ENCODE results near the gene SPAG4. TPM values are rescaled to one million over a fixed set of nuclear protein-coding genes. Genes with fewer than 3 reads are reported as not detected.

Gene SPAG4
- total RNA-seq, 1 experiment from 2014 or later = 0.17 TPM

DNA sequence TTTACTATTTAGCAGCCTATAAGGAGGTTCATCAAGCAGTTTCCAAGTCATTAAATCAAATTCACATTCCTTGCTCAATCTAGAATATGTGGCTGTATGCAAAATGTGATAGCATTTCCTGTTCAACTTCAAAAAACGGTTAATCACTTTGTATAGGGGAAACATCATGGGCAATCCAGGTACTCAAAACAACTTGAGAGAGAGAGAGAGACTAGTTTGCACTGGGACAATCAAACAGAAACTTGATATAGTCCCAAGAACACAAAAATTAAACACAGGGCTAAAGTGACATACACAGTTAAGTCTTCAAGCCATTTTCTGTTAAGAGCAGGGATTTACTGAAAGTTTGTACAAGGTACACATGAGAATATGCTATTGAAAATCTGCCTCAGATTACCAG lies 41.6 kb downstream of the SPAG4 start:
- no peak for DNase-seq (ENCODE audit: low read depth)

DNA sequence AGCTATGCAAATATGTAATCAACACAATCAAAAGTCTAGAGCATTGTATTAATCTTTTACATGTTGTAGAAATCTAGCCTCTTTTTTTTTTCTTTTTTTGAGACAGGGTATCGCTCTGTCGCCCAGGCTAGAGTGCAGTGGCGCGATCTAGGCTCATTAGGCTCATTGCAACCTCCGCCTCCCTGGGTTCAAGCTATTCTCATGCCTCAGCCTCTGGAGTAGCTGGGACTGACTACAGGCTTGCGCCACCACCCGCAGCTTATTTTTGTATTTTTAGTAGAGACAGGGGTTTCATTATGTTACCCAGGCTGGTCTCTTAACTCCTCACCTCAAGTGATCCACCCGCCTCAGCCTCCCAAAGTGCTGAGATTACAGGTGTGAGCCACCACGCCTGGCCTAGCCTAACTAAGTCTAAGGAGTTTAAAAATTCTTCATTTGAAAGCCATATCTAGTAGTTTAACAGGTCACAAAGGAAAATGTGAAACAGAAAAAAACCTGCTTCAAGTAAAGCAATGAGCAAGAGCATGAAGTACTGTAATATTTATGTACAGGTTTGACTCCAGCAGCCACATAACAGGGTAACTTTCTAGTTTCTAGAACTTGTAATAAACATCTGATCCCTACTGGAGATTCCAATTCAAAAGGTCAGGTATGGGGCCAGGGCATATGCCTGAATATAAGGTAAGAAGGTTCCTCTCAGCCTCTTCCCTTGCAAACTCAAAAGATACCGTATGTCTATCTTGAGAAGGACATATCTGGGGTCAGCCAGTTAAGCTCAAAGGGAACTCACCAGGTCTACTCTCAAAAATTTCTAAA lies 44.7 kb downstream of the SPAG4 start:
- DNase-seq (ENCODE audit: low read depth) = no peak

DNA sequence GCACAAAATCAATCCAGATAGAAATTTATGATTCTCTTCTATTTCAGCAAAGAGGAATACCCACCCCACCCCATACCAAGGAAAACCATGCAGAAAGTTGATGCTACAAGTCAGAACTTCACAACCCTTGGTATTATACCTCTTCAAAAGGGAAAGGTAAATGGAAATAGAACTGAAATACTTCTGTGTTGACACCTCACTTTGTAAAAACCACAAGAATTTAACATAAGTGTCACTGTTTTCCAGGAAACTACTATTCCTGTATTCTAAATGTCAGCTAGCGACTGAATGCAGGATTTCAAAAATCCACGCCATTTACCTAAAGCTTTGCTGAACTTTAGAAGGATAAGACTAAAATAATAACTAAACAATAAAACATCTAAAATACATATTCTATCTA lies 45.4 kb downstream of the SPAG4 start:
- DNase-seq (ENCODE audit: low read depth) = no peak

DNA sequence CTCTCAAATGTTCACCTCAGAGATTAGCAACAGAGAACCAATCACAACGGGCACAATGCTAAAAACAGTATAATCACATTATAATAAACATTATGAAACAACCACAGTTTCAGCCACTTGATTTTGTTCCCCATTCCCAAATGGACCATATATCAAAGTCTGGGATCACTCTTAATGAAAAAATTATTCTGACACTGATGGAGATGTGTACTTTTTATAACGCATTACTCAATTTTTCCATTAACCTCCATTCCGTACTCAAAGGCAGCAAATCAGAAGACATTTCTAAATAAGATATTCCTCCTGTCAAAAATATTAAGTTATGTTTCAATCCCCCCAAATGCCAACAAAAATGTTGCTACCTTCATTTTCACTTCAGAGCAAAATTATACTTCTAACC lies 46.3 kb downstream of the SPAG4 start:
- no peak for DNase-seq (ENCODE audit: low read depth)

DNA sequence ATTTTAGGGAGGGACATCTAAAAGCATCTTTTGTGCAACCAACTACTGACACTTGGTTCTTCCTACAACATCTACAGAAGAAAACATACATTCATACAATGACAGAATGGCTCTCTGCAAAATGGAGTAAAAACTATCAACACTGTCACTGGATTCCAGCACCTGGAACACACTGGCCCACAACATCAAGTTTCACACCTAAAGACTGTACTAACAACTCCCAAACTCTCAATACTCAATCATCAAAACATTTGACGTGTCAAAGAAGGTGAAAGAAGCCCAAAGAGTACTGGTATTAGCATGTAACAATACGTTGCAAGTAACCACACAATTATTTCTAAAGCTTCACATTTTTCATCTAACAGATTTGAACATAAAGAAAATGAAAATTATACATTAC lies 46.9 kb downstream of the SPAG4 start:
- DNase-seq (ENCODE audit: low read depth) = no peak

DNA sequence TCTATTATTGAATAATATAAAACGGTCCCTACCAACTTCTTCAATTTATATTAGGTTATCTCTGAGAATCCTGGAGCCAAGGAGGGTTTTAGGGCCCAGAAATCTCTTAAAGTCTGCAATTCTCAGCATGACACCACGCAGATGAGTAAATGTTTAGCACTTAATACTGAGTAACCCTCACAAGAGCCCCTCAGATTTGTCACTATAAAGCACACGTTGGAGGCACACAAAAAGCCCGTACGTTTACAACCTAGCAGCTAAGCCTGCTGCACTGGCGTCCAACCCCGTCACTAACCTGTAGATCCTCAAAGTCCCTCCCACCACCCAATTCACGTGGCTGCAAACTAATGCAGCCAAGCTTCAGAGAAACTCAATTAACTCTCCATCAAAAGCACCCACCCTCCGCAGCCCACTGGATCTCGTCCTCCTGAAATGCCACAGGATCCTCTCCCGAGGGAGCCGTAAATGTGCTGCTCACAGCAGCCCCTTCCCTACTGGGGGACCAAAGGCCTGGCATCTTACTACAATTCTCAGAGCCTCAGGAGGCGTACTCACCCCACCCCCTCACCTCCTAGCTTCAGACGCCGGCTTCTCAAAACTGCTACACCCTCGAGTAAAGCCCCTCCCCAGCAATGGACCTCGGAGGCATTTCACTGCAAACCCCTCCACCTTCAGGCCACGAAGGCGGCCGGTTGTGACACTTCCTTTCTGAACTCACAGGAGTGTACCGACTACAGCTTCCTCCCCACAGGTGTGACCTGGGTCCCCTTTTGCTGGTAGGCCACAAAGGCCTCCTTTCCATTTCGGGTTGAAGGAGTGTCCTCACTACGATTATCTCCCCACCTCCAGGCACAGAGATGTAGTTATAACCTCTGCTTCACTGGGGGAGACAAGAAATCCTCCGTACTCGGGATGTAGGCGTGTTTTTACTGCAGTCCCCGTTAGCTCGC lies 48.2 kb downstream of the SPAG4 start:
- DNase-seq (ENCODE audit: low read depth) = peak; percentile 27

DNA sequence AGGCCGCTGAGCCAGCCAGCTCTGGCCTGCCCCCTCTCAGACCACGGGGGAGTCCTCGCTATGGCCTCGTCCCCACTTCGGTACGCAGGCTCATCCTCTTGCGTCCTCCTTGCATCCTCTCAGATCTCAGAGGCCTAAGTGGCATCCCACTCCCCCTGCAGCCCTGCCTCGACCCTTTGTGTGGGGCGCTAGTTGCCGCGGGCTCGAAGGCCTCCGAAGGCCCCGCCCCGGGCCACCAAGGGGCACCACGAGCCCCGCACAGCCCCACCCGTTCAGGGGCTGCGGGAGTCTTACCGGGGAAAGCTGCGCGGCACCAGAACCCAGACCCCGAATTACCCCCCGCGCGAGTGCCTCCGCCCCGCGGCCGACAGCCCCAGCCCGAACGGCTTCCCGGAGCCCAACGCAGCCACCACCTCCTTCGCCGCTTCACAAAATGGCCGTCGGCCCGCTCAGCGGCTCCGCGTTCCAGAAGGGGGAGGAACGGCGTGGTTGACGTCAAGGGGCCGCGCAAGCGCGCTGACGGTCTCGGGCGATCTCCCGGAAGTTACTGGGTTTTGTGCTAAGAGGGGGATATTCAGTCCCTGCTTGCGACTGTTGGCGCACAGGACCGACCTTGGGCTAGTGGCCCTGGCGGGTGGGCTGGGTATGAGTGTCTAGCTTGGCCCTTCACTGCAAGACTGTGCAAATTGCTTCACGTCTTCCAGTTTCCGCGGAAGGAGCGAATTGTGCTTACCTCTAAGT lies 49.0 kb downstream of the SPAG4 start, which contains the start of the genes CPNE1 and RBM12:
Gene CPNE1 (minus strand): TSS at position 435 of the 741 bp plus-strand sequence. CDS start 31,977 bp downstream, outside the sequence.
Gene RBM12 (minus strand): TSS at position 435 of the 741 bp plus-strand sequence. CDS start 9,578 bp downstream, outside the sequence.
- DNase-seq (ENCODE audit: low read depth) = peak; percentile 94

DNA sequence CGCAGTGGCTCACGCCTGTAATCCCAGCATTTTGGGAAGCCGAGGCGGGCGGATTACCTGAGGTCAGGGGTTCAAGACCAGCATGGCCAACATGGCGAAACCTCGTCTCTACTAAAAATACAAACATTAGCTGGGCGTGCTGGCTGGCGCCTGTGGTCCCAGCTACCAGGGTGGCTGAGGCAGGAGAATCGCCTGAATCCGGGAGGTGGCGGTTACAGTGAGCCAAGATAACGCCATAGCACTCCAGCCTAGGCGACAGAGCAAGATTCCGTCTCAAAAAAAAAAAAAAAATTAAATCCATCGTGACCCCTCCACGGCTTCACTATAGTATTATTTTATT lies 50.3 kb downstream of the SPAG4 start:
- DNase-seq (ENCODE audit: low read depth) = no peak

DNA sequence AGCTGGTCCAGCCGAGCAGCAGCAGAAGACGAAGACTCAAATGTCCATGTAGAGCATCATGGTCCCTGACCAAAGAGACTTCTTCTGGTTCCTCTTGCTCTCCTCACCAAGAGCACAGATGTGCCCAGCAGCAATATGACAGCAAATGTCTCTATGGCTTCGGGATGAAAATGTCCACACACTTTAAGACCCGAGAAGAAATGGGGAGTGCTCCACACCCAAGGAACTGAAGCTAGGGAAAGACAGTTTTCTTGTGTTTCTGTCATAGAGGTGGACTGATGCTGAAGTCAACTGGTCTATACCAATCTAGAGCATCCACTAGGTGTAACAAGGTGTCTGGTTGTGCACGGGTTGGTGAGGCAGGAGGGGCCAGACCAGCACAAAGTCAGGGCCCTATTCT lies 53.6 kb downstream of the SPAG4 start:
- DNase-seq (ENCODE audit: low read depth) = no peak

DNA sequence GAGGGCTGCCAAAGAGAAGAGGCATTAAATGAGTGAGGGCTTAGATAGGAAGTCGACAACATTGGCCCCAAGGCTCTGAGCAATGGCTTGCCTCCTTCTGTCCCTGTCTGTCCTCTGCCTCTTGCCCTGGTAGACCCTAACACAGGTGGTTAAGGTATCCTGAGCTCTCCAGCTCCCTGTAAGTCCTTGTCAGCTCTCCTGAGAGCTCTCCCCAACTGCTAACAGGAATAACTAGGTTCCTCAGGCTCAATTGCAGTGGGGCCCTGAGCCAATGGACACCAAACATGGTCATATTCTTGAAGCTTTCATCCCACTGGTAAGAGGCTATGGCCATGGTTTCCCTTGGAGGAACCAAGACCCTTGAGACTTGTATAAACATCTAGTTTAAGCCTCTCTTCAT lies 54.1 kb downstream of the SPAG4 start:
- DNase-seq (ENCODE audit: low read depth) = no peak

Other genes starting within 250 kb of the SPAG4 start
- gene UQCC1, start 203.9 kb upstream of the SPAG4 start, total RNA-seq (2014; rRNA removed; shearing (Covaris generic)) = 55.2 and 55.3 TPM in 2 replicates
- gene GDF5, start 177.6 kb upstream of the SPAG4 start, total RNA-seq (2014; rRNA removed; shearing (Covaris generic)) = 5.2 and 12.1 TPM in 2 replicates
- gene CEP250, start 160.2 kb upstream of the SPAG4 start, total RNA-seq (2014; rRNA removed; shearing (Covaris generic)) = 18.4 and 19.9 TPM in 2 replicates
- gene C20orf173, start 86.2 kb upstream of the SPAG4 start, total RNA-seq (2014; rRNA removed; shearing (Covaris generic)) = not detected in 2 replicates
- 172 and 178 TPM in 2 replicates for gene ERGIC3, start 73.8 kb upstream of the SPAG4 start, total RNA-seq (2014; rRNA removed; shearing (Covaris generic))
- gene CPNE1, start 49.1 kb downstream of the SPAG4 start, total RNA-seq (2014; rRNA removed; shearing (Covaris generic)) = 64.5 and 87.8 TPM in 2 replicates
- 49.6 and 57.8 TPM in 2 replicates for gene RBM12, start 49.1 kb downstream of the SPAG4 start, total RNA-seq (2014; rRNA removed; shearing (Covaris generic))
- 25.8 and 29.5 TPM in 2 replicates for gene NFS1, start 83.5 kb downstream of the SPAG4 start, total RNA-seq (2014; rRNA removed; shearing (Covaris generic))
- 435 and 443 TPM in 2 replicates for gene ROMO1, start 83.6 kb downstream of the SPAG4 start, total RNA-seq (2014; rRNA removed; shearing (Covaris generic))
- gene RBM39, start 126.4 kb downstream of the SPAG4 start, total RNA-seq (2014; rRNA removed; shearing (Covaris generic)) = 232 and 263 TPM in 2 replicates
- 14.5 and 15.1 TPM in 2 replicates for gene PHF20, start 156.2 kb downstream of the SPAG4 start, total RNA-seq (2014; rRNA removed; shearing (Covaris generic))

All from Daoy (cell line).